DMS153 treated with DMSO at 0.1 percent for 48 hours (cell line): ENCODE results near the gene GLIS1.

Experiments
- DNase-seq: peaks from one replicate; lab custom pipeline; 2025; ENCODE audit not compliant: unreplicated experiment; lab: John Stamatoyannopoulos, UW

The GLIS1 gene

DNA sequence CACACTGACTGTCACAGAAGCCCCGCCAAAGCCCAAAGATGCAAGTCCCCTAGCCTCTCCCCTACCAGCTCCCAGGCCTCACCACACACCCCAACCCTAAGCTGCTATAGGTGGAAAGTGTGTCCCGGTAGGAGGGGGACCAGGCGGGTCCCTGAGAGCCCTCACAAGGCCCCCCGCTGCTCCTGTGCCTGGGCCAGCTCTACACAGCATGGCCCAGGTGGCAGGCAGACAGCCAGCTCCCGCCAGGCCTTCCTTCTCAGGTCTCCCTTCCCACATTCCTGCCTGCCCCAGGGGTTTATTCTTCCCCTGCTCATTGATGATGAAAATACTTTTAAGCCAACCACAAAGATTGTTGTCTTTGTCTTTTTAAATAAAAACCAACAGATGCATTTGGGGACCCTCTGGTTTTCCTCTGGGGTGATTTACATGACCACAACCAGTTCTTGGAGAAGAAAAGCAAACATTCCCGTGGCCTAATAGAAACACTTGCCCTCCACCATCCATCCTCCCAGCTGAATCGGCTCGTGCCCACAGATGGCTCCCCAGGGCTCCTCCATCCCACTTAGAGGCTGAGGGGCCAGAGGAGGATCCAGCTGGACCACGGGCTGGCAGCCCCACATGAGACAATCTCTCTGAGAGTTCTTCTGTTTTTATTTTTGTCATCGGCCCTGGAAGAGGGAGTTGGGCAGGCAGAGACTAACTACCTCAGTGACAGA lies 186.7 kb downstream of the GLIS1 start:
- no peak for DNase-seq

- DNase-seq, result no peak
Measured at GRCh38 chr1:53551428-53551995, 187.5 kb downstream of the GLIS1 start.

- no peak for DNase-seq
Measured at GRCh38 chr1:53550201-53550741, 188.7 kb downstream of the GLIS1 start.

- no peak for DNase-seq
Measured at GRCh38 chr1:53549781-53550180, 189.2 kb downstream of the GLIS1 start.

DNA sequence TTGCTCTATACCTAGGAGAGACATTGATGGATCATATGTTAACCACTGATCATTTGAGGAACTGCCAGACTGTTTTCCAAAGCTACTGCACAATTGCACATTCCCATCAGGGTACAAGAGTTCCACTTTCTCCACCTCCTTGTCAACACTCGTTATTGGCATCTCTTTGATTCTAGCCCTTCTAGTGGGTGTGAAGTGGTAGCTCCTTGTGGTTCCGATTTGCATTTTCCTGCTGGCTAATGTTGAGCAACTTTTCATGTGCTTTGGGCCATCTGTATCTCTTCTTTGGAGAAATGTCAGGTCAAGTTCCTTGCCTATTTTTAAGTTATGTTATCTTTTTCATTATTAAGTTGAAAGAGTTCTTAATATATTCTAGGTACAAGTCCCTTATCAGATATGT lies 189.7 kb downstream of the GLIS1 start:
- DNase-seq, result no peak

DNA sequence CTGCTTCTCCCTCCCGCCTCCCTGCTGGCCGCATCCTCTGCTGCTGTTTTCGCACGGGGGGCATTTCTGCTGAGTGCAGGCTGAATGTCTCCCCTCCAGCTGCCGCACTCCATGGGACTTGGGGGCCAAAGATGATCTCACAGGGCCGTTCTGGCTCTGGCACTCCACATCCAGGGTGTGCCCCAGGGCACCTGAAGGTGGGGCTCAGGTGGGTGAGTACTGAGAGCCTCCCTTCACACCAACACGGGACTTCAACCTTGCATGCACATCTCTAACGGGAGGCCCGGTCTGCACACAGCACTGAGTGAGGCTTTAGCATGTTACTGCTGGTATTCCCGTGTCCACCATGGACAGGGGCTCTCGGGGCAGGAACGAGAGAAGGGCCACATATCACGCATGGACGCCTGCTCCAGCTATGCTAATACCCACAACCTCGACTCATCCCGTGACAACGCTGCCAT lies 190.9 kb downstream of the GLIS1 start:
- no peak for DNase-seq

GRCh38 chr1:53547231-53547790 lies 191.7 kb downstream of the GLIS1 start:
- no peak for DNase-seq

DNA sequence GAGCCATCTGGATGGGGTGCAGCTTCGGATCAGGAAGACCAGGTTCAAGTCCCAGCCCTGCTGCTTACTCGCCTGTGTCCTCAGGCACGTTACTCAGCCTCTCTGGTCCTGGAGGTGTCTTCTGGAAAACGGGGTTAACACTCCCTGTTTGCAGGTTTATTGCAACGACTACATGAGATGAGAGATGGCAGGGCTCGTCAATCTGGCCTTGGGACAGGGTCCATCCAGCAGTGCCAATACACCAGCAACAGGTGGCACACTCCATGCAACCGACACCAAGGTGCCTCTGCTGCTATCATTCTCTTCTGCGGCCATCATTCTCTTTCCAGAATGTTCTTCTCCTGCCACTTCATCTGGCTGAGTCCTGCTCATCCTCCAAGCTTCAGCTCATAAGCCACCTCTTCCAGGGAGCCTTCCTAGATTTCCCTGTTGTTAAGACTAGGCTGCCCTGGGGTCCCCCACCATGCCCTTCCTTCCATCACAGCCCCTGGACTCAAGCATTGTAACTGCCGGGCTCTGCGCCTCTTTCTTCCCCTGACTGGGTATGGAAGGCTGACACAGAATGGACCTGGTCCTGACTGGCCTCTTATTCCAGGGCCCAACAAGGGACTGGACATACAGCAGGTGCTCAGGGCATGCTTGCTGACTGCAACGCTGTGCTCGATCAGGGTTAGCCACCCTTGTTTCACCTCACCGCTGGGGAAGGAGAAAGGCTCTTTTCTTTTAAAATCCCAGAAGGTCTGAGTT lies 192.4 kb downstream of the GLIS1 start:
- DNase-seq, result no peak

DNA sequence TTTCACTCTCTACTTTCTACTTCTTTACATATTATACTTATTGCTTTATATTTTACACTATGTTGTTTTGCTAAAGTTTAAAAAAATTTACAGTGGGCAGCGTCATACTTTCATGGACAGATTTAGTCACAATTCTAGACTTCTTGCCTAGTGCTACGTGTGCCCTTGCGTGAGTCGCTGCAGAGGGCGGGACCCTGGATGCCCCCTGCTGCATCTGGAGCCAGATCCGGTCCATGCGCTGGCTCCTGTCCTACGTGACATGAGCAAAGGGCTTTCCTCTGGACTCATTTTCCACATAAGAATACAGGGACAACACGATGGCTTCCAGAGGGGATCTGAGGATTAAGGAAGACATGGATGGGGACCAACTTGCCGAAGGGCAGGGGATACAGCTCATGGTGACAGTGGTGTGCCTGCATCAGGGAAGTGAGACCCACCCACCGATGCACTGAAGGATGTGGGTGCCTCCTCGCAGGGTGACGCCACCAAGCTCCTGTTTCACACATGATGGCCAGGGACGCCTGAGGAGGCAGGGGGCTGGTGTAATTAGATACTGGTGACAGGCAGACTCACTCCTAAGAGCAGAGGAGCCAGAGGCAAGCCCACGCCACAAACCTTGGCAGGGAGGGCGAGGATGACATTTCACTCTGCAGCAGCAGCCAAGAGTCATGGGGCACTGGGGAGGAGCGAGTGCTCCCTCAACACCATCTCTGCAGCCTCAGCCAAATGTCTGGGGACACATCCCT lies 193.1 kb downstream of the GLIS1 start:
- no peak for DNase-seq

GRCh38 chr1:53544728-53545515 lies 194.0 kb downstream of the GLIS1 start:
- DNase-seq, result no peak

DNA sequence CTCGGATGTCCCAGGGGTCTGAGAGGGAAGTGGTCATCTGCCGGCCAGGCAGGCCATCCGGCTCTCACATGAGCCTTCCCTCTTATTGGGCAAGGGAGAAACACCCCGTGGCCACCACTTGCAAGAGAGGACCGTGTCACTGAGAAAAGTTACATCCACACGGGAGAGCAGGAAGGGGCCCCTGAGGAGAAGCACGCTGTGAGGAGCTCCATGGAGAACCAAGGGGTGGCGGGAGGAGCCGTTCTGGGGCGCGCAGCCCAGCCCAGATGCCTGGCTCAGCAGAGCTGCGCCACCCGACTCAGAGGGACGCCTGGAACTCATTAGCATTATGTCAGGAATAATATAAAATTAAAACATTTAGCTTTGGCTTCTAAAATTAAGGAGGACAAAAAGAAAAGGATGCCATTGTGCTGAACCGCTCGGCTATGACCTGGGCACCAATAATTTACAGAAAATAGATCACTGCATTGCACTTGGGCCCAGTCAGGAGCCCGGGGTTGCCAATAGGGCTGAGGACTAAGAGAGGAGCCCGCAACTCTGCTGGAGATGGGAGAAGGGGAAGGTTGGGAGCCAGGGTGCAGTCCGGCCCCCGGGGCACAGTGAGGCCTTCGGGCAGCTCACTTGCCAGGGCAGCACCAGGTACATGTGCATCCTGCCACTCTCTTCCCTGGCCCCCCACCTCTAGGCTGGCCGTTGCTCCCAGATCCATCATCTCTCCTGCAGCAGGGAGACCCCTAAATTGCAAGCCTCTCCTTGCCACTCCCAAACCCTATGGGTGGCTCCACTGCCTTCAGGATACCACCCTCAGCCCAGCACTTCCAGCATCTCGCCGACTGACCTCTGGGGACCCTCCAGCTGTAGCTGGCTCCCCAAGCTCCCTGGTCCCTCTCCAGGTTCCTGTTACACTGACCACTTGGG lies 194.9 kb downstream of the GLIS1 start:
- no peak for DNase-seq

- no peak for DNase-seq
Measured at GRCh38 chr1:53543130-53543777, 195.7 kb downstream of the GLIS1 start.

GRCh38 chr1:53542551-53542950 lies 196.4 kb downstream of the GLIS1 start:
- DNase-seq, result no peak

- no peak for DNase-seq
Measured at GRCh38 chr1:53541761-53542550, 197.0 kb downstream of the GLIS1 start.

- no peak for DNase-seq
Measured at GRCh38 chr1:53541263-53541625, 197.7 kb downstream of the GLIS1 start.

- no peak for DNase-seq
Measured at GRCh38 chr1:53540604-53541262, 198.2 kb downstream of the GLIS1 start.
